Parathyroid adenoma (tissue), 2 donors: Measurements from ENCODE around the gene ADCY10.

Source experiments
- H2AFZ ChIP-seq: fragments of 300-600 bp; sonication (generic); one replicate; pipeline ENCODE4 v1.7.0; 2017; ENCODE audit warnings: antibody characterized with exemption, mild to moderate bottlenecking
- H3K27ac ChIP-seq: fragments of 300-600 bp; sonication (generic); one replicate; pipeline ENCODE4 v1.7.0; 2017
- H3K27me3 ChIP-seq: fragments of 300-600 bp; sonication (generic); one replicate; pipeline ENCODE4 v1.7.0; 2017; ENCODE audit warnings: low read length; ENCODE audit not compliant: control insufficient read depth, insufficient read depth
- H3K36me3 ChIP-seq: fragments of 300-600 bp; sonication (generic); one replicate; pipeline ENCODE4 v1.7.0; 2017; ENCODE audit warnings: low read length; ENCODE audit not compliant: control insufficient read depth, insufficient read depth
- H3K4me1 ChIP-seq: fragments of 300-600 bp; sonication (generic); one replicate; pipeline ENCODE4 v1.7.0; 2017; ENCODE audit warnings: control low read depth
- H3K4me2 ChIP-seq: fragments of 300-600 bp; sonication (generic); one replicate; pipeline ENCODE4 v1.7.0; 2017; ENCODE audit warnings: low read length
- H3K4me3 ChIP-seq: fragments of 300-600 bp; sonication (generic); one replicate; pipeline ENCODE4 v1.7.0; 2017; ENCODE audit warnings: low read depth, low read length
- H3K79me2 ChIP-seq: fragments of 300-600 bp; sonication (generic); one replicate; pipeline ENCODE4 v1.7.0; 2017; ENCODE audit warnings: control low read depth
- H3K9ac ChIP-seq: fragments of 300-600 bp; sonication (generic); one replicate; pipeline ENCODE4 v1.7.0; 2017; ENCODE audit warnings: mild to moderate bottlenecking
- H3K9me3 ChIP-seq: fragments of 300-600 bp; sonication (generic); one replicate; pipeline ENCODE4 v1.7.0; 2017; ENCODE audit warnings: low read length; ENCODE audit not compliant: control insufficient read depth
- TF ChIP-seq, protein P1 (sequence below): fragments of 300-600 bp; sonication (generic); IDR thresholded peaks from one replicate; pipeline ENCODE4 v1.7.0; 2017; ENCODE audit warnings: antibody characterized with exemption, mild to moderate bottlenecking
- donor health status: primary hyperparathyroidism.

The ADCY10 gene

DNA sequence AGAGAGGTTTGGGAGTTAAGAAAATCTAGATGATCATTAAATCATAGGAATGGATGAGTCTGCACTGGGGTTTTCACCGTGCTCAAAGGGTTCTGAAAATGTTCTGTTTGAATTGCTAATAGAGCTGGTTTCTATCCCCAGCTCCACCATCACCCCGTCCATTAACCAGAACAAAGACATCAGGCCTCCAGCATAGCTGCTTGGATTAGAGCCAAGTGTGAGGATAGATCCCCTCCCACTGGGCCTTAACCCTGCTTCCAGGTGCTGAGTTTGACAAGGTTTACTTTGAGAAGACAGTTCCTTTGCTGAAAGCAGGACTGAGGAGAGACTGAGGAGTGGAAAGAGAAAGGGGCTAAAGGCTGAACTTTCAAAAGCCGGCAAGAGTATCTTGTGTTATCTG, 143.8 kb downstream of the ADCY10 start:
- H3K4me3 ChIP-seq: no peak overlapping the region
- H2AFZ ChIP-seq: no peak overlapping the region
- H3K36me3 ChIP-seq: no peaks in the 10 kb centered on the region
- no peaks in the 10 kb centered on the region for H3K4me1 ChIP-seq
- no peaks in the 10 kb centered on the region for H3K9me3 ChIP-seq
- no peaks in the 10 kb centered on the region for H3K27me3 ChIP-seq
- H3K79me2 ChIP-seq: no peaks in the 10 kb centered on the region
- TF ChIP-seq, protein P1, sequence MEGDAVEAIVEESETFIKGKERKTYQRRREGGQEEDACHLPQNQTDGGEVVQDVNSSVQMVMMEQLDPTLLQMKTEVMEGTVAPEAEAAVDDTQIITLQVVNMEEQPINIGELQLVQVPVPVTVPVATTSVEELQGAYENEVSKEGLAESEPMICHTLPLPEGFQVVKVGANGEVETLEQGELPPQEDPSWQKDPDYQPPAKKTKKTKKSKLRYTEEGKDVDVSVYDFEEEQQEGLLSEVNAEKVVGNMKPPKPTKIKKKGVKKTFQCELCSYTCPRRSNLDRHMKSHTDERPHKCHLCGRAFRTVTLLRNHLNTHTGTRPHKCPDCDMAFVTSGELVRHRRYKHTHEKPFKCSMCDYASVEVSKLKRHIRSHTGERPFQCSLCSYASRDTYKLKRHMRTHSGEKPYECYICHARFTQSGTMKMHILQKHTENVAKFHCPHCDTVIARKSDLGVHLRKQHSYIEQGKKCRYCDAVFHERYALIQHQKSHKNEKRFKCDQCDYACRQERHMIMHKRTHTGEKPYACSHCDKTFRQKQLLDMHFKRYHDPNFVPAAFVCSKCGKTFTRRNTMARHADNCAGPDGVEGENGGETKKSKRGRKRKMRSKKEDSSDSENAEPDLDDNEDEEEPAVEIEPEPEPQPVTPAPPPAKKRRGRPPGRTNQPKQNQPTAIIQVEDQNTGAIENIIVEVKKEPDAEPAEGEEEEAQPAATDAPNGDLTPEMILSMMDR: no peak
- H3K4me2 ChIP-seq: no peak overlapping the region
- H3K27ac ChIP-seq: no peak overlapping the region
- H3K9ac ChIP-seq: no peak overlapping the region

DNA sequence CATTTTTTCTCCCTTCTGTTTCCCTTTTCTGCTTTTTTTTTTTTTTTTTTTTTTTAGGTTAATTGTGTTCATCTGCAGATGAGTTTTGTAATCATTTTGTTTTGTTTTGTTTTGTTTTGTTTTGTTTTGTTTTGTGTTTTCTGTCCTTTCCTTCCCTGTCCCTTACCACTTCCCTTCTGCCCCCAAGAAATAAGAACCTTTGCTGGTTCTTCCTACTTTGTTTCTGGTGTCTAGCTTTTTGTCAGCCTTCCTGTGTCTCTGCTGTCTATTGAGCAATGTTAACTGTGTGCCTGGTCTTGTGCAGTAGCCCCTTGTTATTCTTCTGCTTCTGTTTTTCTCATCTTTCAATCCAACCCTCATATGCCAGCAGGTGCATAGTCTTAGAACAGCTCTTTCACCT, 146.2 kb downstream of the ADCY10 start:
- Histone ChIP-seq H3K9ac (no peak overlapping the region), H3K4me2 (no peak overlapping the region), H3K4me1 (no peaks in the 10 kb centered on the region), H3K9me3 (no peaks in the 10 kb centered on the region), H3K4me3 (no peak overlapping the region), H3K36me3 (no peaks in the 10 kb centered on the region), H3K27me3 (no peaks in the 10 kb centered on the region), H2AFZ (no peak overlapping the region), H3K79me2 (no peaks in the 10 kb centered on the region), H3K27ac (no peak overlapping the region)
- TF ChIP-seq, protein P1: no peak

DNA sequence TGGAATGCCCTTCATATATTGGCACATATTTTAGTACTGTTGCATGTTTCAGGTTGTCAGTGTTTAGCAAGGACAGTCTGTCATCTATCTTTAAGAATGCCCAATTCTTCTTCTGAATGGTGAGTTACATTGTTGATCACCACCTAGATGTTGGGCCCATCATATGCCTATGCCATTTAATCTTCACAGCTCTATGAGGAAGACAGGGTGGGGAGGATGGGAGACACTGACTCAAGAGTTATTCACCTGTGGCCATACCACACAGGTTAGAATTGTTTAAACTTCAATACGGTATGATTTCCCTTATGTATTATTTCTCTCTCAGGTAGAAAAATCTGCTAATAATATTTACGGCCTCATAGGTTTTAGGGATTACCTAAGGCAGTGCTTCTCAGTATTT, 147.4 kb downstream of the ADCY10 start:
- Histone ChIP-seq H3K79me2 (no peaks in the 10 kb centered on the region), H3K4me3 (no peak overlapping the region), H3K9me3 (no peaks in the 10 kb centered on the region), H3K27me3 (no peaks in the 10 kb centered on the region), H3K4me2 (no peak overlapping the region), H2AFZ (no peak overlapping the region), H3K9ac (no peak overlapping the region), H3K4me1 (no peaks in the 10 kb centered on the region), H3K36me3 (no peaks in the 10 kb centered on the region), H3K27ac (no peak overlapping the region)
- TF ChIP-seq, protein P1: no peak

DNA sequence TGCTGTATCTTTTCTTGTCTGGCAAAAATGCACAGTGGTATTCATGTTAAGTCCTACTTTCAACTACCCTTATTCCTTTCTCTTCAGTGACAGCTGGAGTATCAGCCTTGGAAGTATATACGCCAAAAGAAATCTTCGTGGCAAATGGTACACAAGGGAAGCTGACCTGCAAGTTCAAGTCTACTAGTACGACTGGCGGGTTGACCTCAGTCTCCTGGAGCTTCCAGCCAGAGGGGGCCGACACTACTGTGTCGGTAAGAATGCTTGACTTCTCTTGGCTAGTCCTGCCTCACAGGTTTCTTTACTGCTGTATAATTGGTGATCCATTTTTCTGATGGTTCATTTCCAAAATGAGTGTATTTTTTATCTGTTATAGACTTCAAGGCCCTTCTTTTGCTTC, 148.4 kb downstream of the ADCY10 start:
- H3K4me2 ChIP-seq: no peak overlapping the region
- no peaks in the 10 kb centered on the region for H3K4me1 ChIP-seq
- no peak overlapping the region for H3K9ac ChIP-seq
- H3K36me3 ChIP-seq: no peaks in the 10 kb centered on the region
- H3K27me3 ChIP-seq: no peaks in the 10 kb centered on the region
- H3K9me3 ChIP-seq: no peaks in the 10 kb centered on the region
- H2AFZ ChIP-seq: no peak overlapping the region
- no peaks in the 10 kb centered on the region for H3K79me2 ChIP-seq
- TF ChIP-seq, protein P1: no peak
- no peak overlapping the region for H3K4me3 ChIP-seq
- no peak overlapping the region for H3K27ac ChIP-seq

DNA sequence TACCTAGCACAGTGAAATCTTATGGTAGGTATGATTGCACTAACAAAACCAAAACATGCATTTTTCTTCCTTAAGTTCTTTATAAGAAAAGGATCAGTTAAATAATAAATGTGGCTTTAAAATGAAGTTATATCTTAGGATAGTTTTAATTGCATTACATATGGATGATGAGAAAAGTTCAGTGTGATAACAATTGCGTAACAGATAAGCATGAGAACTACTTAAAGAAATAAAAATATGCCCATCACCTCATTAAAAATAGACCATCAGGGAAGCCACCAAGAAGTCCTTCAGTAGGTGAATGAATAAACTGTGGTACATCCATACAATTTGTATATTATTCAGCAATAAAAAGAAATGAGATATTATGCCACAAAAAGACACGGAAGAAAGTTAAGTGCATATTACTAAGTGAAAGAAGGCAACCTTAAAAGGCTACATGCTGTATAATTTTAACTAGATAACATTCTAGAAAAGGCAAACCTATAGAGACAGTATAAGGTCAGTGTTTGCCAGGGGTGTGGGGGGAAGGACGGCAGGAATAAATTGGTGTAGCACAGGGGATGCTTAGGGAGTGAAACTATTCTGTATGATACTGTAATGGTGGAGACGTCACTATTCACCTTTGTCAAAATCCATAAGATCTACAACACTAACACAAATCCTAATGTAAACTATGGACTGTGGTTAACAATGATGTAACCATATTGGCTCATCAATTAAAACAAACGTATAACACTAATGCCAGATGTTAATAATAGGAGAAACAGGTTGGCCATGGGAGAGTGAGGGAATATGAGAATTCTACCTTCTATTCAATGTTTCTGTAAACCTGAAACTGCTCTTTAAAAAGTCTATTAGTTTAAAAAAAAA, 149.2 kb downstream of the ADCY10 start:
- TF ChIP-seq, protein P1: no peak
- no peak overlapping the region for H2AFZ ChIP-seq

More for the DNA sequence above, 149.2 kb downstream of the ADCY10 start:
- no peaks in the 10 kb centered on the region for H3K9me3 ChIP-seq
- no peak overlapping the region for H3K4me3 ChIP-seq
- no peaks in the 10 kb centered on the region for H3K79me2 ChIP-seq
- no peak overlapping the region for H3K9ac ChIP-seq
- no peak overlapping the region for H3K4me2 ChIP-seq
- no peaks in the 10 kb centered on the region for H3K36me3 ChIP-seq
- H3K27ac ChIP-seq: no peak overlapping the region
- H3K27me3 ChIP-seq: no peaks in the 10 kb centered on the region
- no peaks in the 10 kb centered on the region for H3K4me1 ChIP-seq
